Activated CD4-positive, alpha-beta memory T cell treated with anti-CD3 and anti-CD28 coated beads for 36 hours (primary cell): ENCODE data around the gene NDUFS1. TPM values are rescaled to one million over a fixed set of nuclear protein-coding genes. Genes with fewer than 3 reads are reported as not detected.
"Not testable (repeated sequence)": the region's sequence is repeated elsewhere in the genome, so short reads cannot be mapped to it uniquely, and the experiment has no call there.

Source experiments
- CTCF ChIA-PET: fragments of 350-600 bp; sonication (Branson Sonifier 250); formaldehyde crosslinking; loops from one replicate; lab custom pipeline; 2021; ENCODE audit warnings: antibody characterized with exemption, inconsistent platforms; lab: Charles Lee
- POLR2A ChIA-PET: fragments of 350-600 bp; sonication (Branson Sonifier 250); formaldehyde crosslinking; loops from one replicate; lab custom pipeline; 2021; ENCODE audit warnings: antibody characterized with exemption; lab: Charles Lee
- DNase-seq: peaks from one replicate; pipeline ENCODE4 v3.0.0-alpha.2; 2020
- H3K27ac Mint-ChIP-seq: one replicate; pipeline ENCODE4 v1.8.0; 2021; ENCODE audit warnings: mixed read lengths
- H3K27me3 Mint-ChIP-seq: one replicate; pipeline ENCODE4 v1.8.0; 2021; ENCODE audit warnings: mixed read lengths
- H3K36me3 Mint-ChIP-seq: one replicate; pipeline ENCODE4 v1.8.0; 2021; ENCODE audit warnings: mixed read lengths
- H3K4me1 Mint-ChIP-seq: one replicate; pipeline ENCODE4 v1.8.0; 2021; ENCODE audit warnings: low read depth, mixed read lengths
- H3K4me3 Mint-ChIP-seq: one replicate; pipeline ENCODE4 v1.8.0; 2021; ENCODE audit warnings: mild to moderate bottlenecking, mixed read lengths
- H3K9me3 Mint-ChIP-seq: one replicate; pipeline ENCODE4 v1.8.0; 2021; ENCODE audit warnings: mixed read lengths
- intact Hi-C: fragments of 100-400 bp; cut with micrococcal nuclease; formaldehyde crosslinking; loops from one replicate; pipeline ENCODE4 v1.15.1; 2023
- total RNA-seq, 2 experiments: library from RNA; stranded (reverse); gene quantifications; one replicate each; pipeline ENCODE4 v1.2.3, GENCODE V29; 2021

The NDUFS1 gene
- total RNA-seq, 2 experiments from 2014 or later: 79.2 to 80.8 TPM

- CTCF ChIA-PET: interaction anchor here (0.6 kb wide), 1 partner anchor 33 kb away, joined by 5 read pairs; no protein-coding TSS in a partner anchor
- intact Hi-C loops, H3K9me3 Mint-ChIP-seq, POLR2A ChIA-PET, H3K4me1 Mint-ChIP-seq, H3K4me3 Mint-ChIP-seq, H3K27ac Mint-ChIP-seq, H3K27me3 Mint-ChIP-seq, DNase-seq: not testable (repeated sequence)
- H3K36me3 Mint-ChIP-seq: peaks cover 45% of the 10 kb centered on the region
Measured at GRCh38 chr2:206122569-206122968, 36.7 kb downstream of the NDUFS1 start.

- POLR2A ChIA-PET: no interaction called here
- no peak for DNase-seq
- H3K36me3 Mint-ChIP-seq: peaks cover 29% of the 10 kb centered on the region
- CTCF ChIA-PET: no interaction called here
- intact Hi-C loops: no loop called here
- H3K27ac Mint-ChIP-seq: no peak overlapping the region
- H3K4me1 Mint-ChIP-seq: no peaks in the 10 kb centered on the region
- no peaks in the 10 kb centered on the region for H3K27me3 Mint-ChIP-seq
- H3K9me3 Mint-ChIP-seq: peaks cover 13% of the 10 kb centered on the region
- H3K4me3 Mint-ChIP-seq: no peak overlapping the region
Measured at GRCh38 chr2:206116278-206116677, 43.0 kb downstream of the NDUFS1 start.

GRCh38 chr2:206115026-206115578 is 44.1 kb downstream of the NDUFS1 start:
- Mint-ChIP-seq H3K27me3 (no peaks in the 10 kb centered on the region), H3K36me3 (peaks cover 18% of the 10 kb centered on the region)
- no peak for DNase-seq

GRCh38 chr2:206112846-206113547 is 46.2 kb downstream of the NDUFS1 start:
- peaks cover 13% of the 10 kb centered on the region for H3K36me3 Mint-ChIP-seq
- no peaks in the 10 kb centered on the region for H3K27me3 Mint-ChIP-seq
- H3K4me1 Mint-ChIP-seq: no peaks in the 10 kb centered on the region
- POLR2A ChIA-PET: no interaction called here
- intact Hi-C loops: no loop called here
- no peak for DNase-seq
- H3K9me3 Mint-ChIP-seq: peaks cover 5% of the 10 kb centered on the region
- CTCF ChIA-PET: no interaction called here
- H3K4me3 Mint-ChIP-seq: no peak overlapping the region
- H3K27ac Mint-ChIP-seq: no peak overlapping the region

More at GRCh38 chr2:206115026-206115578, 44.1 kb downstream of the NDUFS1 start:
- Mint-ChIP-seq H3K9me3 (peaks cover 5% of the 10 kb centered on the region), H3K4me1 (no peaks in the 10 kb centered on the region), H3K4me3 (no peak overlapping the region), H3K27ac (no peak overlapping the region)
- CTCF ChIA-PET: no interaction called here
- intact Hi-C loops: no loop called here
- POLR2A ChIA-PET: no interaction called here

GRCh38 chr2:206112108-206112507 is 47.1 kb downstream of the NDUFS1 start:
- Mint-ChIP-seq H3K9me3 (peaks cover 5% of the 10 kb centered on the region), H3K4me1 (no peaks in the 10 kb centered on the region), H3K27ac (no peak overlapping the region), H3K27me3 (no peaks in the 10 kb centered on the region), H3K4me3 (no peak overlapping the region), H3K36me3 (peaks cover 11% of the 10 kb centered on the region)
- no peak for DNase-seq
- POLR2A ChIA-PET: no interaction called here
- CTCF ChIA-PET: no interaction called here
- intact Hi-C loops: no loop called here

GRCh38 chr2:206108713-206109112 is 50.5 kb downstream of the NDUFS1 start:
- Mint-ChIP-seq H3K27ac (no peak overlapping the region), H3K4me3 (no peak overlapping the region), H3K27me3 (no peaks in the 10 kb centered on the region), H3K4me1 (no peaks in the 10 kb centered on the region), H3K36me3 (no peaks in the 10 kb centered on the region), H3K9me3 (peaks cover 5% of the 10 kb centered on the region)
- POLR2A ChIA-PET: no interaction called here
- DNase-seq: no peak
- intact Hi-C loops: no loop called here
- CTCF ChIA-PET: no interaction called here

GRCh38 chr2:206105541-206105940 is 53.7 kb downstream of the NDUFS1 start:
- no peak for DNase-seq
- intact Hi-C loops: no loop called here
- ChIA-PET CTCF (no interaction called here), POLR2A (no interaction called here)
- H3K27me3 Mint-ChIP-seq: no peaks in the 10 kb centered on the region
- H3K36me3 Mint-ChIP-seq: no peaks in the 10 kb centered on the region
- no peak overlapping the region for H3K27ac Mint-ChIP-seq
- no peaks in the 10 kb centered on the region for H3K9me3 Mint-ChIP-seq
- H3K4me3 Mint-ChIP-seq: no peak overlapping the region
- no peaks in the 10 kb centered on the region for H3K4me1 Mint-ChIP-seq

- H3K27ac Mint-ChIP-seq: no peak overlapping the region
- ChIA-PET CTCF (no interaction called here), POLR2A (no interaction called here)
Measured at GRCh38 chr2:206105038-206105437, 54.2 kb downstream of the NDUFS1 start.

GRCh38 chr2:206098872-206099271 is 60.4 kb downstream of the NDUFS1 start:
- CTCF ChIA-PET, intact Hi-C loops, H3K27me3 Mint-ChIP-seq, DNase-seq, POLR2A ChIA-PET, H3K4me1 Mint-ChIP-seq, H3K36me3 Mint-ChIP-seq, H3K9me3 Mint-ChIP-seq, H3K27ac Mint-ChIP-seq, H3K4me3 Mint-ChIP-seq: not testable (repeated sequence)

More at GRCh38 chr2:206105038-206105437, 54.2 kb downstream of the NDUFS1 start:
- peak; percentile 12 for DNase-seq
- H3K9me3 Mint-ChIP-seq: no peaks in the 10 kb centered on the region
- no peaks in the 10 kb centered on the region for H3K4me1 Mint-ChIP-seq
- no peaks in the 10 kb centered on the region for H3K36me3 Mint-ChIP-seq
- H3K4me3 Mint-ChIP-seq: no peak overlapping the region
- H3K27me3 Mint-ChIP-seq: no peaks in the 10 kb centered on the region
- intact Hi-C loops: no loop called here

GRCh38 chr2:206098471-206098870 is 60.8 kb downstream of the NDUFS1 start:
- H3K9me3 Mint-ChIP-seq: no peaks in the 10 kb centered on the region
- no peaks in the 10 kb centered on the region for H3K36me3 Mint-ChIP-seq
- ChIA-PET CTCF (no interaction called here), POLR2A (no interaction called here)
- H3K4me1 Mint-ChIP-seq: no peaks in the 10 kb centered on the region
- no peak overlapping the region for H3K27ac Mint-ChIP-seq
- DNase-seq: no peak
- no peak overlapping the region for H3K4me3 Mint-ChIP-seq
- intact Hi-C loops: no loop called here
- H3K27me3 Mint-ChIP-seq: no peaks in the 10 kb centered on the region

GRCh38 chr2:206096876-206097275 is 62.4 kb downstream of the NDUFS1 start:
- H3K27ac Mint-ChIP-seq: no peak overlapping the region

GRCh38 chr2:206095536-206096332 is 63.5 kb downstream of the NDUFS1 start:
- Mint-ChIP-seq H3K27me3 (no peaks in the 10 kb centered on the region), H3K27ac (no peak overlapping the region), H3K4me3 (no peak overlapping the region), H3K9me3 (no peaks in the 10 kb centered on the region), H3K36me3 (peaks cover 4% of the 10 kb centered on the region), H3K4me1 (peaks cover 8% of the 10 kb centered on the region)
- CTCF ChIA-PET: interaction anchor here (1.0 to 1.5 kb wide), 2 partner anchors 17 to 91 kb away, joined by 3 to 6 read pairs; no protein-coding TSS in a partner anchor
- DNase-seq: no peak
- intact Hi-C loops: no loop called here
- POLR2A ChIA-PET: no interaction called here

More at GRCh38 chr2:206096876-206097275, 62.4 kb downstream of the NDUFS1 start:
- no peaks in the 10 kb centered on the region for H3K9me3 Mint-ChIP-seq
- H3K4me3 Mint-ChIP-seq: no peak overlapping the region
- peaks cover 4% of the 10 kb centered on the region for H3K36me3 Mint-ChIP-seq
- no peaks in the 10 kb centered on the region for H3K27me3 Mint-ChIP-seq
- intact Hi-C loops: no loop called here
- H3K4me1 Mint-ChIP-seq: peaks cover 5% of the 10 kb centered on the region
- POLR2A ChIA-PET: interaction anchor here (1.0 kb wide), 1 partner anchor 10 kb away, joined by 3 read pairs; no protein-coding TSS in a partner anchor
- no peak for DNase-seq
- CTCF ChIA-PET: interaction anchor here (1.5 kb wide), 1 partner anchor 19 kb away, joined by 6 read pairs; no protein-coding TSS in a partner anchor
